Psoas muscle (tissue), 8 donors: Measurements from ENCODE around the gene MAN2A2. TPM values are rescaled to one million over a fixed set of nuclear protein-coding genes. Genes with fewer than 3 reads are reported as not detected.

Experiments
- ATAC-seq, 4 donors: fragments of 200-7000 bp; cut with Tn5 transposase; one replicate each; pipeline ENCODE4 v1.9.1; 2020; ENCODE audit warnings: moderate library complexity in 3 of 4, mild to moderate bottlenecking in 2 of 4
- DNase-seq, 2 donors: peaks; one replicate each; pipeline ENCODE4 v3.0.0-alpha.2; 2020
- H3K27ac ChIP-seq: fragments of 200-600 bp; one replicate; pipeline ENCODE4 v1.8.0; 2022
- H3K27me3 ChIP-seq, 3 donors: fragments of 200-600 bp in 1 of 3; one replicate each; pipeline versions ENCODE4 v1.6.1 to v1.8.0; 2013 to 2022; ENCODE audit warnings: low read length in 2 of 3, mild to moderate bottlenecking in 2 of 3, moderate library complexity in 1 of 3; ENCODE audit not compliant: insufficient read depth in 3 of 3
- H3K36me3 ChIP-seq, 2 donors: fragments of 200-600 bp in 1 of 2; one replicate each; pipeline versions ENCODE4 v1.6.1 to v1.8.0; 2013 to 2022; ENCODE audit warnings: low read depth in 1 of 2, mild to moderate bottlenecking in 1 of 2, moderate library complexity in 1 of 2; ENCODE audit not compliant: insufficient read depth in 1 of 2
- H3K4me1 ChIP-seq: fragments of 200-600 bp; one replicate; pipeline ENCODE4 v1.8.0; 2022
- H3K4me3 ChIP-seq: fragments of 200-600 bp; one replicate; pipeline ENCODE4 v1.8.0; 2022; ENCODE audit warnings: mild to moderate bottlenecking
- H3K9me3 ChIP-seq: fragments of 200-600 bp; one replicate; pipeline ENCODE4 v1.8.0; 2022
- CTCF ChIP-seq: fragments of 200-600 bp; IDR thresholded peaks from one replicate; pipeline ENCODE4 v1.8.0; 2022; ENCODE audit warnings: antibody characterized with exemption
- whole genome bisulfite sequencing, 3 donors: extraction: QIAGEN DNeasy Blood & Tissue Kit; methylation state at CpG; one replicate each; pipeline versions ENCODE4 v1.1.6 to v1.1.7; 2013; 5-methylcytosine and 5-hydroxymethylcytosine counted together
- intact Hi-C, 2 donors: fragments of 100-400 bp; cut with DNase I; formaldehyde crosslinking; loops; one replicate each; pipeline versions ENCODE4 v1.11.0 to v1.14.2; 2022
- polyA plus RNA-seq, 3 donors: library from polyadenylated mRNA; stranded (reverse); fragments of 200-250 nt; gene quantifications; one replicate each; pipeline ENCODE4 v1.2.3, GENCODE V29; 2013
- total RNA-seq, 4 donors: library from RNA; stranded (reverse); fragmentation: NEBNext Ultra II Directional in 2 of 4; extraction: Animal tissue kit (Norgen Biotek cat#: 25700) in 2 of 4; gene quantifications; one replicate each; pipeline versions ENCODE4 v1.2.1 to v1.2.4, GENCODE V29; 2021 to 2023
- donor health status: healthy with polysubstance abuse.
- donor health status: DM: no; HTN: no; CAD: no; lungs with moderate emphysema.
- donor health status: Bipolar disorder and iron deficiency.
- donor health status: healthy.
- donor health status: DM: yes; HTN: yes; CAD: no.
- donor health status: DM: no; HTN: no; CAD: no.
- donor health status: DM: no; HTN: no; CAD: no.
- donor health status: DM: yes; HTN: yes; CAD: no.

The MAN2A2 gene
- total and polyA plus RNA-seq, 7 donors: 22.9 to 127 (median 111) TPM

DNA sequence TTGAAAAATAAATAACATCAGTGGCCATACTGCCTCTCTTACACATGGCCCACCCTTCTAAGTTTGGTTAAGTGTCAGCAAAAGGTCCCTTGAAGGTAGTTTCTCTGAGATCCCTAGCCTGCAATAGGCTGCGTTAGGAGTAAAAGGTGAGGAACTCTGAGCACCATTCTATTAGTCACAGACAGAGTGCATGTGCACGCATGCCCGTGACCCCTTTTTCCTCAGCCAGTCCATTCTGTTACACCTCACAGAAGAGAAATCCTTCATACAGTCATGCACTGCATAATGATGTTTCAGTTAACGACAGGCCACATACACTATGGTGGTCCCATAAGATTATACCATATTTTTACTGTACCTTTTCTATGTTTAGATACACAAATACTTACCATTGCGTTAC is 64.1 kb downstream of the MAN2A2 start:
- intact Hi-C loops: no loop called here
- Histone ChIP-seq H3K36me3 (peaks cover 6 to 58% of the 10 kb centered on the region in 2 donors), H3K4me1 (no peaks in the 10 kb centered on the region), H3K4me3 (no peak overlapping the region), H3K27me3 (no peaks in the 10 kb centered on the region), H3K9me3 (no peaks in the 10 kb centered on the region), H3K27ac (no peak overlapping the region)
- no peak for DNase-seq
- 83 to 99% (median 90%) methylated on average over 5 of the region's 5 CpGs for WGBS, 3 donors
- no peak for TF ChIP-seq CTCF
- no peak for ATAC-seq

- WGBS, 3 donors: 90 to 95% (median 92%) methylated on average over 1 of the region's 1 CpG
Observed at GRCh38 chr15:90968434-90968833, 65.3 kb downstream of the MAN2A2 start.

DNA sequence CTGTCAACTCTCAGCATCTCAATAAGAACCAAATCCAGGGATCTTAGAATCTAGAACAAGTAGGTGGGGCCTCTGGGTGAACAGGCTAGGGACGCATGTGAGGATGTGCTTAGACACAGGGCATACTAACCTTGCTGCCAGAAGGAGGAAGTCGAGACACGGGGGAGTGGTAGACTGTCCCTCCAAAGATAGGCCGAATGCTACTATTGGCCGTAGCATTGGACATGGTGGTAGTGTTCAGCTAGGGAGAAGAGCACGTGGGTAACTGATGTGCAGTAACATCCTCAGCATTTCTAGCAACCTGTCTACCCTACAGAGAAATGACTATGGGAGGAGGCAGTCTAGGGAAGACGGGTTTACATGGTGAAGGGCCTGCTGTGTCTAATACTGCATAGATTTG is 67.2 kb downstream of the MAN2A2 start:
- 93 to 94% (median 93%) methylated on average over 7 of the region's 7 CpGs for WGBS, 3 donors
- no peak for ATAC-seq
- Histone ChIP-seq H3K4me3 (no peak overlapping the region), H3K36me3 (peaks cover 0 to 30% of the 10 kb centered on the region in 2 donors), H3K27ac (no peak overlapping the region), H3K9me3 (no peaks in the 10 kb centered on the region), H3K4me1 (no peaks in the 10 kb centered on the region), H3K27me3 (no peaks in the 10 kb centered on the region)
- TF ChIP-seq CTCF: no peak
- no peak for DNase-seq
- intact Hi-C loops: no loop called here

More at GRCh38 chr15:90968434-90968833, 65.3 kb downstream of the MAN2A2 start:
- DNase-seq (no peak), ATAC-seq (no peak)
- Histone ChIP-seq H3K36me3 (peaks cover under 1 to 46% of the 10 kb centered on the region in 2 donors), H3K27ac (no peak overlapping the region), H3K4me1 (no peaks in the 10 kb centered on the region), H3K27me3 (no peaks in the 10 kb centered on the region), H3K4me3 (no peak overlapping the region), H3K9me3 (no peaks in the 10 kb centered on the region)
- TF ChIP-seq CTCF: no peak
- intact Hi-C loops: no loop called here

DNA sequence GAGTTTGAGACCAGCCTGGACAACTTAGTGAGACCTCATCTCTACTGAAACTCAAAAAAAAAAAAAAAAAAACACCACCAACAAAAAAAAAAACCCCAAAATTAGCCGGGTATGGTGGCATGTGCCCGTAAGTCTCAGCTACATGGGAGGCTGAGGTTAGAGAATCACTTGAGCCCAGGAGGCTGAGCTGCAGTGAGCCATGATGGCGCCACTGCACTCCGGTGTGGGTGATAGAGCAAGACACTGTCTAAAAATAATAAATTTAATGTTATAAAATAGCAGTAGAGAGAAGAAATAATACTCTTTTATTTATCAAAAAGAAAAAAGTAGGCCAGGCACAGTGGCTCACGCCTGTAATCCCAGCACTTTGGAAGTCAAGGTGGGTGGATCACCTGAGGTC is 69.0 kb downstream of the MAN2A2 start:
- intact Hi-C loops: no loop called here
- no peak for ATAC-seq
- H3K27me3 ChIP-seq: no peaks in the 10 kb centered on the region
- 93 to 96% (median 95%) methylated on average over 5 of the region's 5 CpGs for WGBS, 3 donors
- no peaks in the 10 kb centered on the region for H3K9me3 ChIP-seq
- no peak for DNase-seq
- H3K36me3 ChIP-seq: peaks cover 0 to 12% of the 10 kb centered on the region in 2 donors
- H3K4me1 ChIP-seq: no peaks in the 10 kb centered on the region
- H3K4me3 ChIP-seq: no peak overlapping the region
- no peak for TF ChIP-seq CTCF
- H3K27ac ChIP-seq: no peak overlapping the region

Other genes starting within 250 kb of the MAN2A2 start
- 1 to 10 TPM in 2 of 4 donors, under 1 TPM in 2; 0.27 to 2.4 (median 1.4) TPM for gene BLM, start 186.0 kb upstream of the MAN2A2 start, total RNA-seq
- 10 to 100 TPM in 1 of 3 donors, 1 to 10 TPM in 1, under 1 TPM in 1; 0.74 to 15.6 (median 1.7) TPM for gene BLM, start 186.0 kb upstream of the MAN2A2 start, polyA plus RNA-seq
- 10 to 100 TPM; 27.2 to 67.8 (median 55.7) TPM for gene FURIN, start 34.7 kb upstream of the MAN2A2 start, total RNA-seq
- 10 to 100 TPM; 37.6 to 99.3 (median 40.8) TPM for gene FURIN, start 34.7 kb upstream of the MAN2A2 start, polyA plus RNA-seq
- gene FES, start 18.8 kb upstream of the MAN2A2 start, total RNA-seq: 1 to 10 TPM; 6.7 to 7.7 (median 7.2) TPM
- gene FES, start 18.8 kb upstream of the MAN2A2 start, polyA plus RNA-seq: 1 to 10 TPM; 4.2 to 8.1 (median 5.5) TPM
- gene HDDC3, start 29.2 kb downstream of the MAN2A2 start, total RNA-seq: 10 to 100 TPM in 3 of 4 donors, 1 to 10 TPM in 1; 9.9 to 25.5 (median 12.9) TPM
- gene HDDC3, start 29.2 kb downstream of the MAN2A2 start, polyA plus RNA-seq: 10 to 100 TPM in 2 of 3 donors, 1 to 10 TPM in 1; 7.2 to 23.9 (median 14.0) TPM
- 10 to 100 TPM; 11.0 to 17.5 (median 12.1) TPM for gene UNC45A, start 32.0 kb downstream of the MAN2A2 start, total RNA-seq
- gene UNC45A, start 32.0 kb downstream of the MAN2A2 start, polyA plus RNA-seq: 10 to 100 TPM in 2 of 3 donors, 1 to 10 TPM in 1; 9.2 to 15.3 (median 11.2) TPM
- 1 to 10 TPM; 4.4 to 7.6 (median 5.3) TPM for gene RCCD1, start 51.6 kb downstream of the MAN2A2 start, total RNA-seq
- 1 to 10 TPM; 6.0 to 6.8 (median 6.0) TPM for gene RCCD1, start 51.6 kb downstream of the MAN2A2 start, polyA plus RNA-seq
- gene PRC1, start 91.2 kb downstream of the MAN2A2 start, total RNA-seq: 1 to 10 TPM; 1.6 to 2.2 (median 1.9) TPM
- 1 to 10 TPM in 2 of 3 donors, under 1 TPM in 1; 0.68 to 3.5 (median 1.3) TPM for gene PRC1, start 91.2 kb downstream of the MAN2A2 start, polyA plus RNA-seq
- gene VPS33B, start 119.3 kb downstream of the MAN2A2 start, total RNA-seq: 1 to 10 TPM; 4.2 to 6.7 (median 4.7) TPM
- gene VPS33B, start 119.3 kb downstream of the MAN2A2 start, polyA plus RNA-seq: 1 to 10 TPM; 3.2 to 7.5 (median 6.7) TPM
- 10 to 100 TPM in 1 of 4 donors, 1 to 10 TPM in 3; 2.1 to 10.1 (median 4.9) TPM for gene SV2B, start 197.0 kb downstream of the MAN2A2 start, total RNA-seq
- gene SV2B, start 197.0 kb downstream of the MAN2A2 start, polyA plus RNA-seq: under 1 TPM; 0.25 to 0.75 (median 0.64) TPM